Activated CD4-positive, alpha-beta T cell treated with anti-CD3 and anti-CD28 coated beads, Interleukin-2, amount 10 ng/mL, durations not matched to agents 24 days and 14 days (primary cell): Measurements from ENCODE around the gene DPF3. TPM values are rescaled to one million over a fixed set of nuclear protein-coding genes. Genes with fewer than 3 reads are reported as not detected.

Experiments used
- DNase-seq: peaks from one replicate; pipeline ENCODE4 v3.0.0; 2022
- H3K27ac Mint-ChIP-seq: one replicate; pipeline ENCODE4 v1.8.0; 2022; ENCODE audit warnings: mild to moderate bottlenecking, mixed read lengths
- H3K27me3 Mint-ChIP-seq: one replicate; pipeline ENCODE4 v1.8.0; 2022; ENCODE audit warnings: mixed read lengths
- H3K36me3 Mint-ChIP-seq: one replicate; pipeline ENCODE4 v1.8.0; 2022; ENCODE audit warnings: low read depth, mild to moderate bottlenecking, mixed read lengths
- H3K4me1 Mint-ChIP-seq: one replicate; pipeline ENCODE4 v1.8.0; 2021; ENCODE audit warnings: mixed read lengths
- H3K4me3 Mint-ChIP-seq: one replicate; pipeline ENCODE4 v1.8.0; 2022; ENCODE audit warnings: mild to moderate bottlenecking, moderate library complexity, mixed read lengths
- H3K9me3 Mint-ChIP-seq: one replicate; pipeline ENCODE4 v1.8.0; 2021; ENCODE audit warnings: mixed read lengths
- intact Hi-C: fragments of 100-400 bp; cut with micrococcal nuclease; formaldehyde crosslinking; loops from one replicate; pipeline ENCODE4 v1.15.1; 2023
- total RNA-seq: library from RNA; stranded (reverse); gene quantifications from 2 replicates; pipeline ENCODE4 v1.2.3, GENCODE V29; 2022

DPF3 gene
- 1.5 and 2.8 TPM in 2 replicates for total RNA-seq

- intact Hi-C loops = loop anchor here (1.0 to 5.0 kb wide), 5 partner anchors 33 to 375 kb away; partner anchors contain the start of gene DCAF4
- Mint-ChIP-seq H3K27me3 (peaks cover 52% of the 10 kb centered on the region), H3K4me3 (peak within 1 kb of the TSS; percentile 90), H3K9me3 (no peaks in the 10 kb centered on the region), H3K36me3 (no peaks in the 10 kb centered on the region), H3K27ac (peak within 1 kb of the TSS; percentile 27), H3K4me1 (peaks cover 26% of the 10 kb centered on the region)
- peak; percentile 98 for DNase-seq
Observed at GRCh38 chr14:72893636-72894322, at the start of gene DPF3. Gene DPF3 (minus strand): TSS chr14:72894101. CDS start chr14:72894088, 13 bp downstream.

GRCh38 chr14:72942934-72943333 is 49.0 kb upstream of the DPF3 start:
- Mint-ChIP-seq H3K27me3 (no peaks in the 10 kb centered on the region), H3K4me1 (peaks cover 3% of the 10 kb centered on the region), H3K4me3 (no peak overlapping the region), H3K9me3 (no peaks in the 10 kb centered on the region), H3K27ac (no peak overlapping the region), H3K36me3 (peaks cover 43% of the 10 kb centered on the region)
- no peak for DNase-seq
- intact Hi-C loops = no loop called here

- Mint-ChIP-seq H3K27ac (no peak overlapping the region), H3K9me3 (no peaks in the 10 kb centered on the region), H3K36me3 (peaks cover 48% of the 10 kb centered on the region), H3K4me3 (no peak overlapping the region), H3K4me1 (peaks cover 11% of the 10 kb centered on the region), H3K27me3 (no peaks in the 10 kb centered on the region)
- DNase-seq = no peak
- intact Hi-C loops = no loop called here
Observed at GRCh38 chr14:72941286-72941985, 47.5 kb upstream of the DPF3 start.

- intact Hi-C loops = no loop called here
- Mint-ChIP-seq H3K27ac (no peak overlapping the region), H3K4me1 (peaks cover 11% of the 10 kb centered on the region), H3K36me3 (peaks cover 42% of the 10 kb centered on the region), H3K27me3 (no peaks in the 10 kb centered on the region), H3K9me3 (no peaks in the 10 kb centered on the region), H3K4me3 (no peak overlapping the region)
- DNase-seq = no peak
Observed at GRCh38 chr14:72939630-72940029, 45.7 kb upstream of the DPF3 start.

- H3K27me3 Mint-ChIP-seq = no peaks in the 10 kb centered on the region
- no peak for DNase-seq
- no peak overlapping the region for H3K4me3 Mint-ChIP-seq
- intact Hi-C loops = no loop called here
- no peaks in the 10 kb centered on the region for H3K9me3 Mint-ChIP-seq
- H3K4me1 Mint-ChIP-seq = peaks cover 18% of the 10 kb centered on the region
- no peak overlapping the region for H3K27ac Mint-ChIP-seq
- H3K36me3 Mint-ChIP-seq = peaks cover 12% of the 10 kb centered on the region
Observed at GRCh38 chr14:72932893-72933292, 39.0 kb upstream of the DPF3 start.

GRCh38 chr14:72929316-72930080 is 35.6 kb upstream of the DPF3 start:
- H3K27ac Mint-ChIP-seq = no peak overlapping the region
- intact Hi-C loops = no loop called here
- H3K4me1 Mint-ChIP-seq = peaks cover 18% of the 10 kb centered on the region
- H3K4me3 Mint-ChIP-seq = no peak overlapping the region
- peaks cover 6% of the 10 kb centered on the region for H3K27me3 Mint-ChIP-seq
- no peaks in the 10 kb centered on the region for H3K9me3 Mint-ChIP-seq
- no peak for DNase-seq
- peaks cover 4% of the 10 kb centered on the region for H3K36me3 Mint-ChIP-seq

- Mint-ChIP-seq H3K4me1 (peaks cover 18% of the 10 kb centered on the region), H3K27me3 (peaks cover 9% of the 10 kb centered on the region), H3K4me3 (no peak overlapping the region), H3K36me3 (peaks cover 4% of the 10 kb centered on the region), H3K9me3 (no peaks in the 10 kb centered on the region), H3K27ac (no peak overlapping the region)
- intact Hi-C loops = no loop called here
- DNase-seq = no peak
Observed at GRCh38 chr14:72928872-72929271, 35.0 kb upstream of the DPF3 start.

- intact Hi-C loops = loop anchor here (1.0 kb wide), 4 partner anchors 32 to 408 kb away; partner anchors contain the start of genes DPF3, RBM25 and ZFYVE1
- Mint-ChIP-seq H3K4me1 (peaks cover 11% of the 10 kb centered on the region), H3K36me3 (peaks cover 4% of the 10 kb centered on the region), H3K27ac (peak within 1 kb of the TSS; percentile 93), H3K27me3 (peaks cover 13% of the 10 kb centered on the region), H3K9me3 (no peaks in the 10 kb centered on the region), H3K4me3 (peak within 1 kb of the TSS; percentile 87)
- peak; percentile 98 for DNase-seq
Observed at GRCh38 chr14:72926292-72927028, 32.6 kb upstream of the DPF3 start, which contains the start of gene DCAF4. Gene DCAF4 (plus strand): TSS chr14:72926464. CDS start chr14:72937979, 11,515 bp downstream.

- H3K9me3 Mint-ChIP-seq = no peaks in the 10 kb centered on the region
- peak overlapping the region; percentile 93 for H3K27ac Mint-ChIP-seq
- peak overlapping the region; percentile 87 for H3K4me3 Mint-ChIP-seq
- peaks cover 4% of the 10 kb centered on the region for H3K36me3 Mint-ChIP-seq
- no peak for DNase-seq
- intact Hi-C loops = loop anchor here (1.0 kb wide), 4 partner anchors 32 to 408 kb away; partner anchors contain the start of genes DPF3, RBM25 and ZFYVE1
- H3K4me1 Mint-ChIP-seq = peaks cover 11% of the 10 kb centered on the region
- H3K27me3 Mint-ChIP-seq = peaks cover 20% of the 10 kb centered on the region
Observed at GRCh38 chr14:72925815-72926291, 32.0 kb upstream of the DPF3 start.

- H3K27me3 Mint-ChIP-seq = peaks cover 22% of the 10 kb centered on the region
- H3K4me3 Mint-ChIP-seq = peak overlapping the region; percentile 87
- H3K36me3 Mint-ChIP-seq = peaks cover 2% of the 10 kb centered on the region
- no peaks in the 10 kb centered on the region for H3K9me3 Mint-ChIP-seq
- no peak for DNase-seq
- peak overlapping the region; percentile 39 for H3K27ac Mint-ChIP-seq
- intact Hi-C loops = no loop called here
- peaks cover 11% of the 10 kb centered on the region for H3K4me1 Mint-ChIP-seq
Observed at GRCh38 chr14:72925171-72925759, 31.4 kb upstream of the DPF3 start.

- Mint-ChIP-seq H3K4me1 (peaks cover 11% of the 10 kb centered on the region), H3K9me3 (no peaks in the 10 kb centered on the region), H3K4me3 (no peak overlapping the region), H3K36me3 (no peaks in the 10 kb centered on the region), H3K27me3 (peaks cover 30% of the 10 kb centered on the region), H3K27ac (no peak overlapping the region)
- no peak for DNase-seq
- intact Hi-C loops = no loop called here
Observed at GRCh38 chr14:72924337-72924736, 30.4 kb upstream of the DPF3 start.

- H3K27ac Mint-ChIP-seq = no peak overlapping the region
- no peak for DNase-seq
- H3K27me3 Mint-ChIP-seq = peaks cover 46% of the 10 kb centered on the region
- H3K4me3 Mint-ChIP-seq = no peak overlapping the region
- H3K4me1 Mint-ChIP-seq = peaks cover 8% of the 10 kb centered on the region
- no peaks in the 10 kb centered on the region for H3K36me3 Mint-ChIP-seq
- intact Hi-C loops = no loop called here
- H3K9me3 Mint-ChIP-seq = no peaks in the 10 kb centered on the region
Observed at GRCh38 chr14:72921396-72921795, 27.5 kb upstream of the DPF3 start.

GRCh38 chr14:72920008-72920407 is 26.1 kb upstream of the DPF3 start:
- intact Hi-C loops = no loop called here
- H3K36me3 Mint-ChIP-seq = no peaks in the 10 kb centered on the region

More at GRCh38 chr14:72920008-72920407, 26.1 kb upstream of the DPF3 start:
- DNase-seq = no peak
- no peak overlapping the region for H3K4me3 Mint-ChIP-seq
- no peak overlapping the region for H3K27ac Mint-ChIP-seq
- no peaks in the 10 kb centered on the region for H3K4me1 Mint-ChIP-seq
- no peaks in the 10 kb centered on the region for H3K9me3 Mint-ChIP-seq
- H3K27me3 Mint-ChIP-seq = peaks cover 47% of the 10 kb centered on the region
